Activated naive CD4-positive, alpha-beta T cell treated with Interleukin-2 at 50 U/mL for 16 hours (primary cell): ENCODE data around the gene AVP.

Experiments used
- DNase-seq: peaks from one replicate; pipeline ENCODE4 v3.0.0-alpha.2; 2020

Gene AVP

GRCh38 chr20:3109350-3110302, 25.1 kb upstream of the AVP start:
- DNase-seq = no peak

- DNase-seq = no peak
These were observed 23.0 kb upstream of the AVP start for GRCh38 chr20:3107464-3108025.

- no peak for DNase-seq
These were observed 22.3 kb upstream of the AVP start for GRCh38 chr20:3106658-3107463.

DNA sequence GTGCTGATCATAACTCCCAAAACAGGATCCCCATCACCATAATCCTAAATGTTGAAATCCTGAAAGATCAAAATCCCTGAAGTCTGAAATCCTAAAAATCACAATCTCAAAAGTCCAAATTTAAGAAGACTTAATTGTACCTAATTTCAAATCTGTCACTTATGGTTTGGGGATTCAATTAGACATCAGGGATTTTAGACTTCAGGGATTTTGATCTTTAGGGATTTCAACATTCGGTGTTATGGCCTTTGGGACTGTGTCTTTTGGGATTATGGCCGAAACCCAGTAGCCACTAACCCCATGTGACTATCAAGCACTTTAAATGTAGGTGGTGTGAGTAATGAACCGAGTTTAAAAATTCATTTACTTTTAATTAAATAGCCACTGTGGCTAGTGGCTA, 21.7 kb upstream of the AVP start:
- no peak for DNase-seq

GRCh38 chr20:3105256-3106137, 21.0 kb upstream of the AVP start:
- DNase-seq = no peak

DNA sequence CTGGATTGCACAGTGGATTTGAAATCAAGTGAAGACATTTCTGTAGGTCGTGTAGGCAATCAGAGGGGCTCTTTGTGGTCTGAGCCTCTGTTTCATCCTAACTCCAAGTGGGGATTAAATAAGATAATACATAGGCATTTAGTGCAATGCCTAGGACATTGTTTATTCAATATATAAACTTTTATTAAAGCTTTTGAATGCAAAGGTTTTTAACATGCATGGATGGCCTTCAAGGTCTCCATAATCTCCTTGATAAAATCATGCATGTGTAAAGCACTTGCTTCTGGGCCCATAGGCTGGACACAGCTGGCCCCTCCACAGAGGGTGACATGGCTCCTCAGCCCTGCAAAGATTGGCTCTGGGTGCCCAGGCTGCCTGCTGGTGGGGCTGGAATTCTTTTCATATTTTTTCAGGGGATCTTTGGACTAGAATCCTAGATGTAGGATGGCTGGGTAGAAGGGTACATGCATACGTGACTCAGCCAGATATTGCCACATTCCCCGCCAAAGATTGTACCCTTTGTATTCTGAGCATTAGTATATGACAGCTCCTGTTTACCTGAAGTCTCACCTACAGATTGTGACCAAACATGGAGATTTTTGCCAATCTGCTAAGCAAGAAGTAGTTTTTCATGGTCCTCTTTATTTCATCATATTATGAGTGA, 19.0 kb upstream of the AVP start:
- no peak for DNase-seq

- no peak for DNase-seq
These were observed 18.2 kb upstream of the AVP start for GRCh38 chr20:3102575-3103368.

DNA sequence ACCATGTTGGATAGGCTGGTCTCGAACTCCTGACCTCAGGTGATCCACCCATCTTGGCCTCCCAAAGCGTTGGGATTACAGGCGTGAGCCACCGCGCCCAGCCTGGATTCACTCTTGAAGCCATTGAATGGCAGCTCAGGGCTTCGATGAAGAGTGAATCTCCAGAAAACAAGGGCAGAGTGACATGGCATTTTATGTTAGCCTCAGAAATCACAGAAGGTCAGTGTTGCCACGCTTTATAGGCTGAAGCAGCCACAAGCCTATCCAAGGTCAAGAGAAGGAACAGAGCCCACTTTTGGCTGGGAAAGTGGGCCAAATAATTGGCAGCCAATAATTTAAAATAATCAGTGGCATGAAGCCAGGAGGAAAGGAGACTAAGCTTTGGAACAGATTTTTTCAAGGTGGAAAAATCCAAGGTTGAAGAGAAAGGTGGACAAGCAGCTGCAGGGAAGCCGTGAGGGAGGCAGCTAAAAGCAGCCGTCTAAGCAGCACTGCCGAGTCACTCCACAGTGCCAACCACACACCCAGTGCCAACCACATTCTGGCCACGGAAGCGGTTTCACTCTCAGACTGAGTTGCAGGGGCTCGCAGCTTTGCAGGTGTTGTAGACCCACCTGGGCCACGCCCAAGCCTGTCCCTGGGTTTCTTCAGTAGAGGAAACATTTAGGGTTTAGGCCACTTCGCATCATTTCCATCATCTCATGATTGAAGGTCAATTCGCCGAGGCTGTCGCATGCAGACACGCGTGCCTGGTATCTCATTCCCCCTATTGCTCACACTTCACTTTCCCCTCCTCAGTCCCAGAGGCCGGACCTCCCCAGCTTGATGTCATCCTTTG, 17.4 kb upstream of the AVP start:
- DNase-seq = peak; percentile 61

GRCh38 chr20:3101251-3101650, 16.7 kb upstream of the AVP start:
- DNase-seq = no peak

DNA sequence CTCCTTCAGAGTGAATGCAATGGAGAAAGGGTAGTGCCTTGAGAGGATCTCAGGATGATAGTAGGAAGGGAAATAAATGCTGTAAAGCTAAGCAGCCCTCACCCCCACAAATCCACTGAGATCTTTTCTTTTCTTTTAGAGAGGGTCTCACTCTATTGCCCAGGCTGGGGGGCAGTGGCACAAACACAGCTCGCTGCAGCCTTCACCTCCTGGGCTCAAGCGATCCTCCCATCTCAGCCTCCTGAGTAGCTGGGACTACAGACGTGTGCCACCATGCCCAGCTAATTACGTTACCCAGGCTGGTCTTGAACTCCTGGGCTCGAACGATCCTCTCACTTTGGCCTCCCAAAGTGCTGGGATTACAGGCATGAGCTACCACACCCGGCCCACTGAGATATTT, 16.0 kb upstream of the AVP start:
- no peak for DNase-seq

GRCh38 chr20:3094848-3095629, 10.5 kb upstream of the AVP start:
- no peak for DNase-seq

GRCh38 chr20:3093861-3094361, 9.4 kb upstream of the AVP start:
- DNase-seq = no peak

DNA sequence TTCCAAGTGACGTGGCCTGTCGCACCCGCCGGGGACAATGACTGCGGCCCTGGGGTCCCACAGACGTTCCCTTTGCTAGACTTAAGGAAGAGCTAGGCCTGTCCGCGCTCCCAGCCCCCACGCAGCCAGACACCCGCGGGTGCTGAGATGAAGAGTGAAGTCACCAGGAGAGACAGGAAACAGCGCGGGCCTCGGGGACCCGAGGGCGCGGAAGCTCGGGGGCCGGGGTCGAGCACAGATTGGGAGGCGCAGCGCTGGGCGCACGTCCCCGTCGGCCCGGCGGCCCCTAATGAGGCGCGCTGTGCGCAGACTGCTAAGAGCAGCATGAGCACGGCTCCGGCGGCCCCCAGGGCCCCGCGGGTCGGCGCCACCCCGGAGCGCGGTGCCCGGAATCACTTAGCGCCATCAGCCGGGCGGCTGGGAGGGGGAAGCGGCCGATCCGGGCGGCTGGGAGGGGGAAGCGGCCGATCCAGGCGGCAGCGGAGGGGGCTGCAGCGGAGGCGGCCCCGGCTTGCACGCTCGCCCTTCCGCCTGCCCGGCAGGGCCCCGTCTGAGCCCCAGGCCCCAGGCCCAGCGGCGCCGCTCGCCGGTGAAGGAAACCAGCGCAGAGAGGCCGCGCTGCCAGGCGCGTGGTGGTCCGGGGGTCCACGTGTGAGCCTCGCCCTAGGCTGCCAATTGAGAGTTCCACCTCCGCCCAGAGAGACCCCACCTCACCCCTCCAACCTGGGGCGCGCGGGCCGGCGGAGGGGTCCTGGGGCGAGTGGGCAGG, 8.3 kb upstream of the AVP start:
- peak; percentile 34 for DNase-seq

DNA sequence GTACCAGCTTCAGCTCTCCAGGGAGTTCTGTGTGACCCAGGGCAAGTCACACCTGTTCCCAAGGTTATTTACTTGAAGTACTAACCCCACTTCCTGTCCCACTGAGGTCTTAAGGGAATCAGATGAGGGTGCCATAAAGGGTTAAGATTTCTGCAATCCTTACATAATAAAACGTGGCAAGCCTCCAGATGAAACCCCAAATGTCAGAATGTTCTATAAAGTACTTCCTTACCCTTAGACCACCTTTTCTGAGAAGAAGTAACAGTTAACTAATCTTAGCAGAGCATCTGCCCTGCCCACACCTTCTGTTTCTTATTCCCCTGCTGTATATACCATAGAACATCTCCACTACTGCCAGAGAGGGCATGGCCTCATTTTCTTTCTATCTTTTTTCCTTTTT, 6.0 kb upstream of the AVP start:
- DNase-seq = no peak

GRCh38 chr20:3088031-3088430, 3.5 kb upstream of the AVP start:
- no peak for DNase-seq

GRCh38 chr20:3085571-3086072, 1.1 kb upstream of the AVP start:
- no peak for DNase-seq

DNA sequence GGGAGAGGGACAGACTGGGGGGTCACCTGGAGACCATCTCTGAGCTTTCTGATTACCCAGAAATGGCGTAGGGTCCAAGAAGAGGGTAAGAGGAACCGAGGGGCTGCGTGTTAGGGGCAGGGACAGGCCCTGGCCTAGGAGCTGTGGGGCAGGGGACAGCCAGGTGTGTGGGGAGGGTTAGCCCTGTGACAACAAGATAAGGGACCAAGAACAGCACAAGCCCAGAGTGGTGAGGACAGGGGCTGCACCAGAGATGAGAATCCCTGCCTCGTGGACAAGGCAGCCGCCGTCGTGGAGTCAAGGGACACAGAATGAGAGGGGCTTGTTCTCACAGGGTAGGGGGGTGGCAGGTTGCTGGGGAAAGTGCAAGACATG, 449 bp upstream of the AVP start:
- no peak for DNase-seq
